HG03439 (cell line): ENCODE data around the gene MX1.
"Not testable (repeated sequence)": the region's sequence is repeated elsewhere in the genome, so short reads cannot be mapped to it uniquely, and the experiment has no call there.

Experiments used
- ATAC-seq: cut with Tn5 transposase; IDR thresholded peaks from one replicate; pipeline ENCODE4 v1.9.1; 2021; ENCODE audit warnings: mild to moderate bottlenecking, moderate library complexity; ENCODE audit not compliant: unreplicated experiment

MX1 gene

GRCh38 chr21:41406340-41406739 is 19.7 kb upstream of the MX1 start:
- no peak for ATAC-seq

- no peak for ATAC-seq
These were observed 18.2 kb upstream of the MX1 start for GRCh38 chr21:41407541-41408460.

GRCh38 chr21:41410361-41410760 is 15.7 kb upstream of the MX1 start:
- no peak for ATAC-seq

GRCh38 chr21:41410767-41411448 is 15.1 kb upstream of the MX1 start:
- no peak for ATAC-seq

- peak; percentile 54 for ATAC-seq
These were observed 14.5 kb upstream of the MX1 start for GRCh38 chr21:41411449-41412089.

GRCh38 chr21:41417505-41417904 is 8.5 kb upstream of the MX1 start:
- not testable (repeated sequence) for ATAC-seq

- no peak for ATAC-seq
These were observed 7.6 kb upstream of the MX1 start for GRCh38 chr21:41418393-41418792.

- ATAC-seq = no peak
These were observed 6.9 kb upstream of the MX1 start for GRCh38 chr21:41418956-41419680.

- ATAC-seq = no peak
These were observed 5.8 kb upstream of the MX1 start for GRCh38 chr21:41419921-41420862.

- ATAC-seq = not testable (repeated sequence)
These were observed 5.0 kb upstream of the MX1 start for GRCh38 chr21:41420998-41421397.

- no peak for ATAC-seq
These were observed 3.3 kb upstream of the MX1 start for GRCh38 chr21:41422546-41423304.

- not testable (repeated sequence) for ATAC-seq
These were observed 2.8 kb upstream of the MX1 start for GRCh38 chr21:41423305-41423636.

GRCh38 chr21:41425588-41425953 is 468 bp upstream of the MX1 start:
- ATAC-seq = no peak

GRCh38 chr21:41426676-41427404 is 801 bp downstream of the MX1 start:
- peak; percentile 16 for ATAC-seq

GRCh38 chr21:41427556-41427955 is 1.5 kb downstream of the MX1 start:
- no peak for ATAC-seq

GRCh38 chr21:41428311-41428710 is 2.3 kb downstream of the MX1 start:
- ATAC-seq = no peak

- ATAC-seq = no peak
These were observed 2.8 kb downstream of the MX1 start for GRCh38 chr21:41428847-41429246.

GRCh38 chr21:41429305-41429704 is 3.3 kb downstream of the MX1 start:
- ATAC-seq = no peak
